ENCODE results near the gene STXBP4.

Gene STXBP4, protein sequence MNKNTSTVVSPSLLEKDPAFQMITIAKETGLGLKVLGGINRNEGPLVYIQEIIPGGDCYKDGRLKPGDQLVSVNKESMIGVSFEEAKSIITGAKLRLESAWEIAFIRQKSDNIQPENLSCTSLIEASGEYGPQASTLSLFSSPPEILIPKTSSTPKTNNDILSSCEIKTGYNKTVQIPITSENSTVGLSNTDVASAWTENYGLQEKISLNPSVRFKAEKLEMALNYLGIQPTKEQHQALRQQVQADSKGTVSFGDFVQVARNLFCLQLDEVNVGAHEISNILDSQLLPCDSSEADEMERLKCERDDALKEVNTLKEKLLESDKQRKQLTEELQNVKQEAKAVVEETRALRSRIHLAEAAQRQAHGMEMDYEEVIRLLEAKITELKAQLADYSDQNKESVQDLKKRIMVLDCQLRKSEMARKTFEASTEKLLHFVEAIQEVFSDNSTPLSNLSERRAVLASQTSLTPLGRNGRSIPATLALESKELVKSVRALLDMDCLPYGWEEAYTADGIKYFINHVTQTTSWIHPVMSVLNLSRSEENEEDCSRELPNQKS

GRCh38 chr17:54968262-54968987, at the start of gene STXBP4, which contains the start of gene COX11:
STXBP4 (plus strand) TSS chr17:54968765; CDS start chr17:54986220, 17,455 bp downstream.
COX11 (minus strand) TSS chr17:54968654; CDS start chr17:54968646, 8 bp downstream.
- peak; percentile 86 to 87 for DNase-seq (ENCODE audit: low read depth in 2 of 2)

- DNase-seq (ENCODE audit: low read depth in 2 of 2) = no peak
Observed at GRCh38 chr17:54919425-54919824, 49.1 kb upstream of the STXBP4 start.

GRCh38 chr17:54920819-54921218, 47.7 kb upstream of the STXBP4 start:
- DNase-seq (ENCODE audit: low read depth in 2 of 2) = no peak

DNA sequence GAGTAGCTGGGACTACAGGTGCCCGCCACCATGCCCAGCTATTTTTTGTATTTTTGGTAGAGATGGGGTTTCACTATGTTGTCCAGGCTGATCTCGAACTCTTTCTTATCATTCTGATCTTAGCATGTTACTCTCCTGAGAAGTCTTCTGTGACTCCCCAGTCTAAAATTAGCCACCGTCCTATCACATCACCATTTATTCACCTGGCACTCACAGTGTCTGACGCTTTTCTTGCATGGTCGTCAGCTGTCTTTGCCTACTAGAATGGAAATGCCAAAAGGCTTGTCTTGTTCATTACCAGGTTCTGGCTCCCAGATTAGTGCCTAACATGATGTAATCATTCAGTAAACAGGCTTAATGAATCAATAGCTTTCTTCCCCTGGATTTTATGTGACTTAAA, 44.2 kb upstream of the STXBP4 start:
- DNase-seq (ENCODE audit: low read depth in 2 of 2) = no peak

- no peak for DNase-seq (ENCODE audit: low read depth in 2 of 2)
Observed at GRCh38 chr17:54927525-54927924, 41.0 kb upstream of the STXBP4 start.

DNA sequence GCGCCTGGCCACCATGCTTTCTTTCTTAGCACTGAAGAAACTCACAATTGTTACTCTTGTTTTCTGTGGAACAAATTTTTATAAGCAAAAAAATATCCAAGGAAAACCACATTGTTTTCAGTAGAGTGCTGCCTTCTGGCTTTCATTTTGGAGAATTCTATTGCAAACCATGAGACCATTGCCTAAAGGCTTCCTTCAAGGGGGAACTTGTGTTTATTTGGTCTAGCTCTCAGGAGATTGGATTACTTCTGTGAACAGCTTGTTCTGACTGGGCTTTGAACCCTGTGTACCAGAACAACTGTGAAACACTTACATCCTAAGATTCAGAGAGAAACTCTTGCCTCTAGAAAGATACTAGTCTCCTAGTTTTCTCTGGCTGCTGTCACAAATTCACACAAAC, 35.9 kb upstream of the STXBP4 start:
- no peak for DNase-seq (ENCODE audit: low read depth in 2 of 2)

GRCh38 chr17:54933921-54934320, 34.6 kb upstream of the STXBP4 start:
- no peak for DNase-seq (ENCODE audit: low read depth in 2 of 2)

DNA sequence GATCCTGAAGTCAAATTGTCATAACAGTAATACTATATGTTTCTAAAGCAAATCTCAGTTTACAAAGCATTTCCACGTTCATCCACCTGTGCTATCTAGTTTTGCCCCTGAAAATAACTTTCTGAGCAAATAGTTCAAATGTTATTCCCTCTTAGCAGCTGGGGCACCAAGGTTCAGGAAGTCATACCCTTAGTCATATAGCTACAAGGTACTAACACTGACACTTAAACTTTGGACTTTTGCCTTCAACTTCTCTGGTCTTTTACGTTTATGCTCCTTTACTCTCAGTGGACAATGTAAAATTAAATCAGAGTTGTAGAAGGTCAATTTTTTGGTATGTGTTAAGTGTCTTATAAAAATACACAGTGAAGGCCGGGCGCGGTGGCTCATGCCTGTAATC, 33.1 kb upstream of the STXBP4 start:
- DNase-seq (ENCODE audit: low read depth in 2 of 2) = no peak

- no peak for DNase-seq (ENCODE audit: low read depth in 2 of 2)
Observed at GRCh38 chr17:54937018-54937417, 31.5 kb upstream of the STXBP4 start.

DNA sequence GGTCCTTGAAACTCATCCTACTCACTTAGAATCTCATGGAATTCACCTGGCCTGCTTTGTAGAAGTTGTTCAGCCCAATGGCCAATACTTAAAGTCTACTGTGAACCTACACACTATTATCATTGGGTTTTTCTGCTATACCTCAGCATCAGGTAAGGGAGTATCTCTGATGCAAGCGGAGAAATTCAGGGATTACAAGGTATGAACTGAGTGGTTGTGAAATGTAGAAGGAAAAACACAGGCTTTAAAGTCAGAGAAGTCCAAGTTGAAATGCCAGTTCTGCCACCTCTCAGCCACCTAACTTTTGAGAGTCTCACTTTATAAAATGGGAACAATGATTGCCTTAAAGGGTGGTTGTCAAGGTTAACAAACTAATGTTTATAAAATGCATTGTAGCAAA, 31.1 kb upstream of the STXBP4 start:
- no peak for DNase-seq (ENCODE audit: low read depth in 2 of 2)

- no peak for DNase-seq (ENCODE audit: low read depth in 2 of 2)
Observed at GRCh38 chr17:54941285-54941684, 27.3 kb upstream of the STXBP4 start.

DNA sequence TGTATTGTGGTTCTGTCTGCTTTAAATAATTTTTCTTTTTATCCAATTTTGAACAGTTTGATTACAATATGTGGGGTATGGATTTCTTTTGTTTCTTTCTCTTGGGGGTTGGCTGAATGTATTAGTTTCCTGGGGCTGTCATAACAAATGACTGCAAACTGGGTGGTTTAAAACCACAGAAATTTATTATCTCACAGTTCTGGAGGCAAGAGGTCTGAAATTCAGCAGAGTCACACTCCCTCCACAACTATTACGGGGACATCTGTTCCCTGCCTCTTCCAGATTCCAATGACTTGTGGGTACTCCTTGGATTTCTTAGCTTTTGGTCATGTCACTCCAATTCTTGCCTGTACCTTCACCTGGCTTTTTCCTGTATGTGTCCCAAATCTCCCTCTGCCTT, 23.8 kb upstream of the STXBP4 start:
- no peak for DNase-seq (ENCODE audit: low read depth in 2 of 2)

DNA sequence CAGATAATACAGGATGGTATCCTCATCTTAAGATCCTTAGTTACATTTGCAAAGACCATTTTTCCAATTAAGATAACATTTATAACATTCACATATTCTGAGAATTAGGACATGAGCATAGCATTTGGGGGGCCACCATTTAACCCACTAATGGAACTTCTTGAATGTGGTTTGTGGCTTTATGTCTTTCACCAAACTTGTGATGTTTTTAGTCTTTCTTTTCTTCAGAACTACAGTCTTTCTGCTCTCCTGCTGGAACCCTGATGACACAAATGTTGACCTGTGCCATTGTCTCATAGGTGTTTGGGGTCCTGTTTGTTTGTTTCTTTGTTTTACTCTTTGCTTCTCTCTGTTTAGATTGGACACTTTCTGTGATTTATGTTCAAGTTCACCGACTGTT, 23.3 kb upstream of the STXBP4 start:
- no peak for DNase-seq (ENCODE audit: low read depth in 2 of 2)

- no peak for DNase-seq (ENCODE audit: low read depth in 2 of 2)
Observed at GRCh38 chr17:54945671-54946070, 22.9 kb upstream of the STXBP4 start.

- DNase-seq (ENCODE audit: low read depth in 2 of 2) = no peak
Observed at GRCh38 chr17:54947396-54947795, 21.2 kb upstream of the STXBP4 start.

GRCh38 chr17:54948380-54948779, 20.2 kb upstream of the STXBP4 start:
- no peak for DNase-seq (ENCODE audit: low read depth in 2 of 2)

- DNase-seq (ENCODE audit: low read depth in 2 of 2) = no peak
Observed at GRCh38 chr17:54950116-54950515, 18.4 kb upstream of the STXBP4 start.

DNA sequence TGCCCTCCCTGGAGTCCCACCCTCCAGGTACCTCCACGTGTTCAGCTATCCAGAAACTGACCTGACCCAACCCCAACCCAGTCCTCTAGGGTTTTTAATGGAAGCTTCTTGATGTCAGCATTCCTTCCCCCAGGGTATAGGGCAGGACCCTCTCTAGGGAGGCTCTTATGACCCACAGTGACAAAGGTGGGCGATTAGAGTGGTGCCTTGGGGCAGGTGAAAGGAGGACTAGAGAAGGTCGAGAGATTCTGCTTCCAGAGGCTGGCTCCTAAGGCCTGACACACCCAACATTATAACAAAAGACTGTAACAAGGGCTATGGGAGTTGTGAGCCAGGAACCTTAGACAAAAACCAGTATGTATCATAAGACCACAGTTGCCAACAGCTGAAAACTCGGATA, 17.3 kb upstream of the STXBP4 start:
- no peak for DNase-seq (ENCODE audit: low read depth in 2 of 2)

DNA sequence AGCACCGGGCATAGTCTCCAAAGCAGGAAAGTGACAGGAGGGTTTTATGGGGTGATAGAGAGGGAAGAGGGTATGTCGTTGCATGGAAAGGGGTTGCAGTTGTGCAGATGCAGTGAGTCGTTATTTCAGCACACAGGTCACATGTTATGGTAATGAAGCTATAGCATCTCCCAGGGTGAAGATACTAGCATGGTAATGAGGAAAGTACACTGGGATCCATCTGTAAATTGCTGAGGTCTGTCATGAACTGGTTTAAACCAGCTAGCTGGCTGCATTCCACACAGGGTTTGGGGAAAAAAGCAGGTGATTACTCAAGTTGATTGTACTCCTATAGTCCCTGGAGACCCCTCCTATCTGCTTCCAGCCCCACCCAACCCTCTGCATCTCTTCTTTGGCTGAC, 11.8 kb upstream of the STXBP4 start:
- no peak for DNase-seq (ENCODE audit: low read depth in 2 of 2)

GRCh38 chr17:54967621-54968261, 824 bp upstream of the STXBP4 start:
- DNase-seq (ENCODE audit: low read depth in 2 of 2) = no peak

DNA sequence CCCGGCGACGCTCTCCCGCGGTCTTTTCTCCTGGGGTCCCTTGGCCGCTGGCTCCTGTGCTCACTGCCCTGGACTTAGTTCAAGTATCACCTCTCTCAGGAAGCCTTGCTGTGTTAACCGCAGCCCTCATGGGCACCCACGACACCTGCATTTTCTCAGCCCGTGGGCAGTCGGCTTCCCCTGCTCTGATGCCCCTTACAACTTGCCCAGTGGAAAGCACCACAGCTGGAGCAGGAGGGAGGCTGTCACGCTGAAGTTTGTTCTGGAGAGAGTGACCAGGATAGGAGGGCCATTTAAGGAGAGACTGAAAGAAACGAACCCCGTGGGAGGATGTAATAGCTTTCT, 395 bp downstream of the STXBP4 start:
- peak in 1 of 2 donors; percentile 9 for DNase-seq (ENCODE audit: low read depth in 2 of 2)
